Neural cell (in vitro differentiated cells): ENCODE results near the gene DSCAM. TPM values are rescaled to one million over a fixed set of nuclear protein-coding genes. Genes with fewer than 3 reads are reported as not detected.

Experiments
- H2AFZ ChIP-seq: fragments of 200-600, 300-800 bp; sonication (generic), shearing (Covaris generic); 2 replicates; pipeline ENCODE4 v1.6.0; 2014; ENCODE audit warnings: low read depth, mild to moderate bottlenecking, antibody characterized with exemption, low read length, moderate library complexity
- H3F3A ChIP-seq: fragments of 200-600 bp; shearing (Covaris generic); 2 replicates; pipeline ENCODE4 v1.6.1; 2016; ENCODE audit warnings: mild to moderate bottlenecking, moderate library complexity, mixed read lengths, antibody characterized with exemption, low read length; ENCODE audit not compliant: insufficient read depth, poor library complexity, severe bottlenecking
- H3K27ac ChIP-seq: fragments of 200-600, 300-800 bp; sonication (generic), shearing (Covaris generic); 2 replicates; pipeline ENCODE4 v1.5.1; 2014; ENCODE audit warnings: mild to moderate bottlenecking, low read length, moderate library complexity
- H3K27me3 ChIP-seq: fragments of 300-800, 200-600 bp; sonication (generic), shearing (Covaris generic); 2 replicates; pipeline ENCODE4 v1.6.0; 2014; ENCODE audit warnings: mild to moderate bottlenecking, low read depth, low read length, moderate library complexity; ENCODE audit not compliant: insufficient read depth
- H3K36me3 ChIP-seq: fragments of 300-800, 200-600 bp; sonication (generic), shearing (Covaris generic); 2 replicates; pipeline ENCODE4 v1.5.1; 2014; ENCODE audit warnings: mild to moderate bottlenecking, antibody characterized with exemption, low read length, moderate library complexity; ENCODE audit not compliant: insufficient read depth
- H3K4me2 ChIP-seq: fragments of 300-800, 200-600 bp; sonication (generic), shearing (Covaris generic); 2 replicates; pipeline ENCODE4 v1.6.0; 2014; ENCODE audit warnings: mild to moderate bottlenecking, low read length
- H3K4me3 ChIP-seq: fragments of 300-800, 200-600 bp; sonication (generic), shearing (Covaris generic); 2 replicates; pipeline ENCODE4 v1.5.1; 2014; ENCODE audit warnings: mild to moderate bottlenecking, low read length, moderate library complexity
- H3K79me2 ChIP-seq: fragments of 200-600 bp; shearing (Covaris generic); replicated peaks from 2 replicates; pipeline ENCODE4 v1.6.0; 2014; ENCODE audit warnings: mild to moderate bottlenecking, low read length, moderate library complexity; ENCODE audit not compliant: insufficient read depth
- H3K9ac ChIP-seq: fragments of 300-800, 200-600 bp; sonication (generic), shearing (Covaris generic); 2 replicates; pipeline ENCODE4 v1.6.1; 2016; ENCODE audit warnings: mild to moderate bottlenecking, low read length, mixed read lengths
- H3K9me2 ChIP-seq: fragments of 200-600 bp; shearing (Covaris generic); 2 replicates; pipeline ENCODE4 v1.6.1; 2016; ENCODE audit warnings: mild to moderate bottlenecking, low read length, mixed read lengths; ENCODE audit not compliant: insufficient read depth
- H3K9me3 ChIP-seq: fragments of 200-600, 300-800 bp; sonication (generic), shearing (Covaris generic); 2 replicates; pipeline ENCODE4 v1.6.1; 2016; ENCODE audit warnings: mild to moderate bottlenecking, mixed run types, low read length, moderate library complexity, mixed read lengths
- H4K20me1 ChIP-seq: fragments of 200-600 bp; shearing (Covaris generic); 2 replicates; pipeline ENCODE4 v1.6.1; 2016; ENCODE audit warnings: mild to moderate bottlenecking, mixed run types; ENCODE audit not compliant: insufficient read depth
- EP300 ChIP-seq: fragments of 450-650 bp; conservative IDR thresholded peaks from 2 replicates; pipeline ENCODE4 v1.6.1; 2014; ENCODE audit warnings: antibody characterized with exemption, mild to moderate bottlenecking, moderate library complexity; ENCODE audit not compliant: poor library complexity, severe bottlenecking
- EZH2 ChIP-seq: fragments of 200-600, 300-800 bp; shearing (Covaris generic), sonication (generic); IDR thresholded peaks from 2 replicates; pipeline ENCODE4 v1.6.1; 2014; ENCODE audit warnings: antibody characterized with exemption, low read length, borderline replicate concordance, mild to moderate bottlenecking; ENCODE audit not compliant: insufficient read depth, poor library complexity, severe bottlenecking
- MXI1 ChIP-seq: fragments of 450-650 bp; conservative IDR thresholded peaks from 2 replicates; pipeline ENCODE4 v1.6.1; 2014; ENCODE audit warnings: antibody characterized with exemption, mild to moderate bottlenecking; ENCODE audit not compliant: poor library complexity, severe bottlenecking
- POLR2AphosphoS5 ChIP-seq: IDR thresholded peaks from 2 replicates; pipeline ENCODE4 v1.6.1; 2012
- RAD21 ChIP-seq: fragments of 450-650 bp; conservative IDR thresholded peaks from 2 replicates; pipeline ENCODE4 v1.6.1; 2014; ENCODE audit warnings: antibody characterized with exemption, mild to moderate bottlenecking, moderate library complexity
- SMC3 ChIP-seq: fragments of 450-650 bp; conservative IDR thresholded peaks from 2 replicates; pipeline ENCODE4 v1.6.1; 2014; ENCODE audit warnings: antibody characterized with exemption, mild to moderate bottlenecking, moderate library complexity; ENCODE audit not compliant: poor library complexity
- TAF1 ChIP-seq: IDR thresholded peaks from 2 replicates; pipeline ENCODE4 v1.6.1; 2012; ENCODE audit warnings: low read depth
- polyA plus RNA-seq: library from polyadenylated mRNA; depleted of rRNA; stranded (reverse); fragments of >200 nt; gene quantifications from 2 replicates; pipeline ENCODE4 v1.2.3, GENCODE V29; 2014
- TF ChIP-seq, protein P1 (sequence below): fragments of 450-650 bp; IDR thresholded peaks from 2 replicates; pipeline ENCODE4 v1.5.1; 2014; ENCODE audit warnings: antibody characterized with exemption, mild to moderate bottlenecking, moderate library complexity; ENCODE audit not compliant: poor library complexity, severe bottlenecking
- TF ChIP-seq, protein P2 (sequence below): IDR thresholded peaks from 2 replicates; pipeline ENCODE4 v1.6.1; 2012; ENCODE audit warnings: borderline replicate concordance

The DSCAM gene
- polyA plus RNA-seq, 1 donor from 2014 or later: 5.3 TPM

DNA sequence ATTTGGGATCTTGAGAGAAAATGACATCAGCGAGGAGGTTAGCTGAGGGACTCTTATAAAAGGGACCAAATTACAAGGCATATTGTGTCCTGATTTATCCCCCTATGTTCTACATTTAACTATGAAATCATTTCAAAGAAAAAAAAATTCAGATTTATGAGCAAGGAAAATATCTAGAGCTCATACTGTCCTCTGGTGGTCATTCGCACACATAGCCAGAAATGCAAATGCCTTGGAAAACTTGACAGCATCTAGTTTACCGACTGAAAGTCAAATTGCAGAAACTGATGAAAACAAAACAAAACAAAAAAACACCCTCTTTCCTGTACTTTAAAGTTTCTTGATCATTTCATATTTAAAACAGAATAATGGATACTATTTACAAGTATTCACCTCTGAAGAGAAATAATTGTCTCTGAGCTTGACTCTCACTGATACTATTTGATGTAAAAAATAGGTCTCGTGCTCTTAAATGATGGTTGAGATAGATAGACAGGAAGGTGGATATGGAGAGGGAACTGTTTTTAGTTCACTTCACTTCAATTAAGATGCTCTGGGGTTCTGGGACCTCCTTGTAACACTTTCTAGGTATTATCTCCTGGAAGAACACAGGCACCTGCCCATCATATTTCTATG lies 725.9 kb downstream of the DSCAM start:
- no peaks in the 10 kb centered on the region for H4K20me1 ChIP-seq
- no peaks in the 10 kb centered on the region for H3K9me2 ChIP-seq
- H3K27ac ChIP-seq: no peak overlapping the region
- no peaks in the 10 kb centered on the region for H3K79me2 ChIP-seq
- no peak overlapping the region for H3K4me3 ChIP-seq
- no peaks in the 10 kb centered on the region for H3F3A ChIP-seq
- no peak overlapping the region for H3K9ac ChIP-seq
- H2AFZ ChIP-seq: no peak overlapping the region
- H3K27me3 ChIP-seq: no peaks in the 10 kb centered on the region
- H3K36me3 ChIP-seq: no peaks in the 10 kb centered on the region
- H3K4me2 ChIP-seq: no peak overlapping the region
- no peaks in the 10 kb centered on the region for H3K9me3 ChIP-seq
- peak; percentile 95 for TF ChIP-seq SMC3
- no peak for TF ChIP-seq TAF1
- TF ChIP-seq, protein P1, sequence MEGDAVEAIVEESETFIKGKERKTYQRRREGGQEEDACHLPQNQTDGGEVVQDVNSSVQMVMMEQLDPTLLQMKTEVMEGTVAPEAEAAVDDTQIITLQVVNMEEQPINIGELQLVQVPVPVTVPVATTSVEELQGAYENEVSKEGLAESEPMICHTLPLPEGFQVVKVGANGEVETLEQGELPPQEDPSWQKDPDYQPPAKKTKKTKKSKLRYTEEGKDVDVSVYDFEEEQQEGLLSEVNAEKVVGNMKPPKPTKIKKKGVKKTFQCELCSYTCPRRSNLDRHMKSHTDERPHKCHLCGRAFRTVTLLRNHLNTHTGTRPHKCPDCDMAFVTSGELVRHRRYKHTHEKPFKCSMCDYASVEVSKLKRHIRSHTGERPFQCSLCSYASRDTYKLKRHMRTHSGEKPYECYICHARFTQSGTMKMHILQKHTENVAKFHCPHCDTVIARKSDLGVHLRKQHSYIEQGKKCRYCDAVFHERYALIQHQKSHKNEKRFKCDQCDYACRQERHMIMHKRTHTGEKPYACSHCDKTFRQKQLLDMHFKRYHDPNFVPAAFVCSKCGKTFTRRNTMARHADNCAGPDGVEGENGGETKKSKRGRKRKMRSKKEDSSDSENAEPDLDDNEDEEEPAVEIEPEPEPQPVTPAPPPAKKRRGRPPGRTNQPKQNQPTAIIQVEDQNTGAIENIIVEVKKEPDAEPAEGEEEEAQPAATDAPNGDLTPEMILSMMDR: peak; percentile 92
- peak; percentile 92 for TF ChIP-seq RAD21

DNA sequence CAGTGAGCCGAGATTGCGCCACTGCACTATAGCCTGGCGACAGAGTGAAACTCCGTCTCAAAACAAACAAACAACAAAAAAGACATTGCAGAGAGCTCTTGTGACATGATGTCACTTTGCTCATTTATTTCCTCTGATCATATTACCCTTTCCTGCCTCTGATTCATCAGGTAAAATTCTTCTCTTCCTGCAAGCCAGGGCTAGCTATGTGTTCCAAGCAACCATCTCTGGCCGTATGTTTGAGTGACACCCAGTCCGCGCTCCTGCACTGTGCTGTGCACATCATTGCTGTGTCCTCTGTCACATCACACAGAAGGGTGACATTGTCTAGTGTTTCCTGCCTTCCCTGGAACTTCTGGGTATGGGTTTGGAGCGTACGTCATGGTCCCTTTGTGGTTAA lies 728.4 kb downstream of the DSCAM start:
- no peak overlapping the region for H3K4me2 ChIP-seq
- TF ChIP-seq EP300 (no peak), RAD21 (no peak), SMC3 (no peak), POLR2AphosphoS5 (no peak), EZH2 (no peak), MXI1 (no peak), TAF1 (no peak)
- TF ChIP-seq, protein P2, sequence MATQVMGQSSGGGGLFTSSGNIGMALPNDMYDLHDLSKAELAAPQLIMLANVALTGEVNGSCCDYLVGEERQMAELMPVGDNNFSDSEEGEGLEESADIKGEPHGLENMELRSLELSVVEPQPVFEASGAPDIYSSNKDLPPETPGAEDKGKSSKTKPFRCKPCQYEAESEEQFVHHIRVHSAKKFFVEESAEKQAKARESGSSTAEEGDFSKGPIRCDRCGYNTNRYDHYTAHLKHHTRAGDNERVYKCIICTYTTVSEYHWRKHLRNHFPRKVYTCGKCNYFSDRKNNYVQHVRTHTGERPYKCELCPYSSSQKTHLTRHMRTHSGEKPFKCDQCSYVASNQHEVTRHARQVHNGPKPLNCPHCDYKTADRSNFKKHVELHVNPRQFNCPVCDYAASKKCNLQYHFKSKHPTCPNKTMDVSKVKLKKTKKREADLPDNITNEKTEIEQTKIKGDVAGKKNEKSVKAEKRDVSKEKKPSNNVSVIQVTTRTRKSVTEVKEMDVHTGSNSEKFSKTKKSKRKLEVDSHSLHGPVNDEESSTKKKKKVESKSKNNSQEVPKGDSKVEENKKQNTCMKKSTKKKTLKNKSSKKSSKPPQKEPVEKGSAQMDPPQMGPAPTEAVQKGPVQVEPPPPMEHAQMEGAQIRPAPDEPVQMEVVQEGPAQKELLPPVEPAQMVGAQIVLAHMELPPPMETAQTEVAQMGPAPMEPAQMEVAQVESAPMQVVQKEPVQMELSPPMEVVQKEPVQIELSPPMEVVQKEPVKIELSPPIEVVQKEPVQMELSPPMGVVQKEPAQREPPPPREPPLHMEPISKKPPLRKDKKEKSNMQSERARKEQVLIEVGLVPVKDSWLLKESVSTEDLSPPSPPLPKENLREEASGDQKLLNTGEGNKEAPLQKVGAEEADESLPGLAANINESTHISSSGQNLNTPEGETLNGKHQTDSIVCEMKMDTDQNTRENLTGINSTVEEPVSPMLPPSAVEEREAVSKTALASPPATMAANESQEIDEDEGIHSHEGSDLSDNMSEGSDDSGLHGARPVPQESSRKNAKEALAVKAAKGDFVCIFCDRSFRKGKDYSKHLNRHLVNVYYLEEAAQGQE: no peak
- TF ChIP-seq, protein P1: no peak
- H2AFZ ChIP-seq: no peak overlapping the region
- no peaks in the 10 kb centered on the region for H3K9me2 ChIP-seq
- H3K27ac ChIP-seq: no peak overlapping the region
- H3F3A ChIP-seq: no peaks in the 10 kb centered on the region
- no peak overlapping the region for H3K9ac ChIP-seq
- no peaks in the 10 kb centered on the region for H3K27me3 ChIP-seq
- no peaks in the 10 kb centered on the region for H3K79me2 ChIP-seq
- no peaks in the 10 kb centered on the region for H3K36me3 ChIP-seq
- H3K4me3 ChIP-seq: no peak overlapping the region
- H3K9me3 ChIP-seq: no peaks in the 10 kb centered on the region
- no peaks in the 10 kb centered on the region for H4K20me1 ChIP-seq
